Osteocyte (in vitro differentiated cells): ENCODE results near the gene TMEM204. TPM values are rescaled to one million over a fixed set of nuclear protein-coding genes. Genes with fewer than 3 reads are reported as not detected.

Source experiments
- DNase-seq: peaks from one replicate; pipeline ENCODE4 v3.0.0; 2021; ENCODE audit warnings: mixed read lengths; ENCODE audit not compliant: unreplicated experiment; ENCODE audit errors: extremely low spot score
- H3K27ac Mint-ChIP-seq: one replicate; pipeline ENCODE4 v1.8.0; 2021; ENCODE audit warnings: mild to moderate bottlenecking, mixed read lengths; ENCODE audit not compliant: unreplicated experiment
- H3K27me3 Mint-ChIP-seq: one replicate; pipeline ENCODE4 v1.8.0; 2021; ENCODE audit warnings: mixed read lengths; ENCODE audit not compliant: unreplicated experiment
- H3K36me3 Mint-ChIP-seq: one replicate; pipeline ENCODE4 v1.8.0; 2021; ENCODE audit warnings: mixed read lengths; ENCODE audit not compliant: unreplicated experiment
- H3K4me1 Mint-ChIP-seq: one replicate; pipeline ENCODE4 v1.8.0; 2021; ENCODE audit warnings: mixed read lengths; ENCODE audit not compliant: unreplicated experiment
- H3K4me3 Mint-ChIP-seq: one replicate; pipeline ENCODE4 v1.8.0; 2021; ENCODE audit warnings: mild to moderate bottlenecking, moderate library complexity, mixed read lengths; ENCODE audit not compliant: unreplicated experiment
- H3K9me3 Mint-ChIP-seq: one replicate; pipeline ENCODE4 v1.8.0; 2021; ENCODE audit warnings: mixed read lengths; ENCODE audit not compliant: unreplicated experiment
- total RNA-seq: library from RNA; stranded (reverse); gene quantifications from 2 replicates; pipeline ENCODE4 v1.2.1, GENCODE V29; 2021
- TF ChIP-seq, protein P1 (sequence below): fragments of 200-600 bp; sonication (generic); IDR thresholded peaks from 2 replicates; pipeline ENCODE4 v1.5.0; 2021; ENCODE audit warnings: antibody characterized with exemption, mild to moderate bottlenecking, moderate library complexity

The TMEM204 gene
- total RNA-seq, 1 donor from 2014 or later, result 14.5 TPM

- no peak overlapping the region for H3K4me3 Mint-ChIP-seq
- H3K27me3 Mint-ChIP-seq, result no peaks in the 10 kb centered on the region
- H3K9me3 Mint-ChIP-seq, result no peaks in the 10 kb centered on the region
- H3K27ac Mint-ChIP-seq, result no peak overlapping the region
- peaks cover 44% of the 10 kb centered on the region for H3K4me1 Mint-ChIP-seq
- TF ChIP-seq, protein P1, sequence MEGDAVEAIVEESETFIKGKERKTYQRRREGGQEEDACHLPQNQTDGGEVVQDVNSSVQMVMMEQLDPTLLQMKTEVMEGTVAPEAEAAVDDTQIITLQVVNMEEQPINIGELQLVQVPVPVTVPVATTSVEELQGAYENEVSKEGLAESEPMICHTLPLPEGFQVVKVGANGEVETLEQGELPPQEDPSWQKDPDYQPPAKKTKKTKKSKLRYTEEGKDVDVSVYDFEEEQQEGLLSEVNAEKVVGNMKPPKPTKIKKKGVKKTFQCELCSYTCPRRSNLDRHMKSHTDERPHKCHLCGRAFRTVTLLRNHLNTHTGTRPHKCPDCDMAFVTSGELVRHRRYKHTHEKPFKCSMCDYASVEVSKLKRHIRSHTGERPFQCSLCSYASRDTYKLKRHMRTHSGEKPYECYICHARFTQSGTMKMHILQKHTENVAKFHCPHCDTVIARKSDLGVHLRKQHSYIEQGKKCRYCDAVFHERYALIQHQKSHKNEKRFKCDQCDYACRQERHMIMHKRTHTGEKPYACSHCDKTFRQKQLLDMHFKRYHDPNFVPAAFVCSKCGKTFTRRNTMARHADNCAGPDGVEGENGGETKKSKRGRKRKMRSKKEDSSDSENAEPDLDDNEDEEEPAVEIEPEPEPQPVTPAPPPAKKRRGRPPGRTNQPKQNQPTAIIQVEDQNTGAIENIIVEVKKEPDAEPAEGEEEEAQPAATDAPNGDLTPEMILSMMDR, result no peak
- DNase-seq, result no peak
- peaks cover 1% of the 10 kb centered on the region for H3K36me3 Mint-ChIP-seq
Observed at GRCh38 chr16:1528921-1529537, 4.4 kb upstream of the TMEM204 start.

DNA sequence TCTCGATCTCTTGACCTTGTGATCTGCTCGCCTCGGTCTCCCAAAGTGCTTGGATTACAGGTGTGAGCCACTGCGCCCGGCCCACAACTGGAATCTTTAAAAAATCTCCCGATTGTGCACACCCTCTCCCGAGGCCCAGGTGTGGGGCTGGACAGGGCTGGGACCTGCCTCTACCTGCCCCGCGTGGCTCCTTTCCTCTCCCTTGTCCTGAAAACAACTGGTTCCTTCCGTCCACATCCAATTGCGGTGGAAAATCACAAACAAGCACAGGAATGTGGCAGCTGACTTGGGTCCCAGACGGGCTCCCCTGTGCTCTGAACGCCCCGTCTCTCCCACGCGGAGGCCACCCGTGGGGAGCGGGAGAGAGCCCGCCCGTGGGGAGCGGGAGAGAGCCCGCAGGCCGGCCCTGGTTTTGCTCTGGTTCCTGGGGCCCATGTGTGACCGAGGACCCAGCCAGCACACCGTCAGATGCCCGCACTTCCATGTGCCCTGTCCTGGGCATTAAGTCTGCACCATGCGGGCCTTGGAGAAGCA, 3.0 kb upstream of the TMEM204 start:
- Mint-ChIP-seq H3K4me1 (peaks cover 55% of the 10 kb centered on the region), H3K4me3 (no peak overlapping the region), H3K9me3 (no peaks in the 10 kb centered on the region), H3K27me3 (no peaks in the 10 kb centered on the region), H3K36me3 (no peaks in the 10 kb centered on the region), H3K27ac (peak overlapping the region; percentile 86)
- no peak for DNase-seq
- TF ChIP-seq, protein P1, result no peak

GRCh38 chr16:1530883-1531637, 2.4 kb upstream of the TMEM204 start:
- no peaks in the 10 kb centered on the region for H3K27me3 Mint-ChIP-seq
- TF ChIP-seq, protein P1, result no peak
- no peak for DNase-seq
- no peaks in the 10 kb centered on the region for H3K36me3 Mint-ChIP-seq
- H3K9me3 Mint-ChIP-seq, result no peaks in the 10 kb centered on the region
- H3K27ac Mint-ChIP-seq, result peak overlapping the region; percentile 86
- peaks cover 58% of the 10 kb centered on the region for H3K4me1 Mint-ChIP-seq
- peak overlapping the region; percentile 32 for H3K4me3 Mint-ChIP-seq

DNA sequence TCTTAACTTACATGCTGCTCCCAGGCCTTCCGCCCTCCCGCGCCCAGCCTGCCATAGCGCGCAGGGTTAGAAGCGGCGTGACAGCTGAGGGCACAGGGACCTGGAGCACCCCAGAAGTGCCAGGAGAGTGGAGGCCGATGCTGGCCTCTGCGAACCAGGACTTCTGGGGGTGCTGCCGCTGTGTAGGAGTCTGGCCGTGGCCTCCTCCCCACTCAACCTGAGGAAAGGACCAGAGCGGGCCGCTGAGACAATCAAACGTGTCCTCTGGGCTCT, 1.9 kb upstream of the TMEM204 start:
- Mint-ChIP-seq H3K9me3 (no peaks in the 10 kb centered on the region), H3K27me3 (no peaks in the 10 kb centered on the region), H3K36me3 (peaks cover under 1% of the 10 kb centered on the region), H3K4me3 (no peak overlapping the region), H3K4me1 (peaks cover 61% of the 10 kb centered on the region), H3K27ac (peak overlapping the region; percentile 86)
- TF ChIP-seq, protein P1, result no peak
- no peak for DNase-seq

DNA sequence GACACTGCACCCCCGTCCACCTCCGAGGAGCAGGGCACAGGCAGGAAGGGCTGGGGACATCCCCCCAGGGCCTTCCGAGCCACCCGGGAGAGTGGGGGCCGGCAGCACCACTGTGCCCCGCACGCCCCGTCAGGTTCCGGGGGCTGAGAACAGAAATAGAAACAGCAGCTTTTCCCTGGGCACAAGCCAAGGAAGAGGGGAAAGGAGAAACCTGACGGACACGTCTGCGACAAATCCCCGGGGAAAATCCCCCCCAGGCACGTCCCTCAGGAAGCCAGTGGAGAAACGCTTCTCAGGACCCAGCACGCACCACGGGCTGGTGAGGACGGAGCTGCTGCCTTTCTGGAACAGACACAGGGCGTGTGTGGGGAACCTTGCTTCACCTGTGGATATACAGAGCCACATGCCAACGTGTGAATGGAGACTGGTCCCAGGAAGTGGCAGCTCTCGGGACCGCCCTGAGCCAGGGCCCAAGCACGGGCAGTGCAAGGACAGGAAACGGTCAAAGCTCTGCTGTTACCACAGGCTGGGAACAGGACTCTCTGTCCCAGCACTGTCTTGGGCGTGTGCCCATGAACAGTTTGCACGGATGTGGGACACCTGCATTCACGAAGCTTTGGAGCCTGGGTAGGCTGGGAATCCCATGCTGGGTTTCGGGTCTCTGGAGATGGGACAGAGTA, 1.2 kb upstream of the TMEM204 start:
- no peak for DNase-seq
- Mint-ChIP-seq H3K4me1 (peaks cover 65% of the 10 kb centered on the region), H3K27ac (peak overlapping the region; percentile 86), H3K36me3 (peaks cover 5% of the 10 kb centered on the region), H3K9me3 (no peaks in the 10 kb centered on the region), H3K4me3 (no peak overlapping the region), H3K27me3 (no peaks in the 10 kb centered on the region)
- TF ChIP-seq, protein P1, result no peak
